Neural cell (in vitro differentiated cells): ENCODE results near the gene APRT. TPM values are rescaled to one million over a fixed set of nuclear protein-coding genes. Genes with fewer than 3 reads are reported as not detected.

ENCODE experiments used
- H2AFZ ChIP-seq: fragments of 200-600, 300-800 bp; sonication (generic), shearing (Covaris generic); 2 replicates; pipeline ENCODE4 v1.6.0; 2014; ENCODE audit warnings: low read depth, mild to moderate bottlenecking, antibody characterized with exemption, low read length, moderate library complexity
- H3F3A ChIP-seq: fragments of 200-600 bp; shearing (Covaris generic); 2 replicates; pipeline ENCODE4 v1.6.1; 2016; ENCODE audit warnings: mild to moderate bottlenecking, moderate library complexity, mixed read lengths, antibody characterized with exemption, low read length; ENCODE audit not compliant: insufficient read depth, poor library complexity, severe bottlenecking
- H3K27ac ChIP-seq: fragments of 200-600, 300-800 bp; sonication (generic), shearing (Covaris generic); 2 replicates; pipeline ENCODE4 v1.5.1; 2014; ENCODE audit warnings: mild to moderate bottlenecking, low read length, moderate library complexity
- H3K27me3 ChIP-seq: fragments of 300-800, 200-600 bp; sonication (generic), shearing (Covaris generic); 2 replicates; pipeline ENCODE4 v1.6.0; 2014; ENCODE audit warnings: mild to moderate bottlenecking, low read depth, low read length, moderate library complexity; ENCODE audit not compliant: insufficient read depth
- H3K36me3 ChIP-seq: fragments of 300-800, 200-600 bp; sonication (generic), shearing (Covaris generic); 2 replicates; pipeline ENCODE4 v1.5.1; 2014; ENCODE audit warnings: mild to moderate bottlenecking, antibody characterized with exemption, low read length, moderate library complexity; ENCODE audit not compliant: insufficient read depth
- H3K4me2 ChIP-seq: fragments of 300-800, 200-600 bp; sonication (generic), shearing (Covaris generic); 2 replicates; pipeline ENCODE4 v1.6.0; 2014; ENCODE audit warnings: mild to moderate bottlenecking, low read length
- H3K4me3 ChIP-seq: fragments of 300-800, 200-600 bp; sonication (generic), shearing (Covaris generic); 2 replicates; pipeline ENCODE4 v1.5.1; 2014; ENCODE audit warnings: mild to moderate bottlenecking, low read length, moderate library complexity
- H3K79me2 ChIP-seq: fragments of 200-600 bp; shearing (Covaris generic); replicated peaks from 2 replicates; pipeline ENCODE4 v1.6.0; 2014; ENCODE audit warnings: mild to moderate bottlenecking, low read length, moderate library complexity; ENCODE audit not compliant: insufficient read depth
- H3K9ac ChIP-seq: fragments of 300-800, 200-600 bp; sonication (generic), shearing (Covaris generic); 2 replicates; pipeline ENCODE4 v1.6.1; 2016; ENCODE audit warnings: mild to moderate bottlenecking, low read length, mixed read lengths
- H3K9me2 ChIP-seq: fragments of 200-600 bp; shearing (Covaris generic); 2 replicates; pipeline ENCODE4 v1.6.1; 2016; ENCODE audit warnings: mild to moderate bottlenecking, low read length, mixed read lengths; ENCODE audit not compliant: insufficient read depth
- H3K9me3 ChIP-seq: fragments of 200-600, 300-800 bp; sonication (generic), shearing (Covaris generic); 2 replicates; pipeline ENCODE4 v1.6.1; 2016; ENCODE audit warnings: mild to moderate bottlenecking, mixed run types, low read length, moderate library complexity, mixed read lengths
- H4K20me1 ChIP-seq: fragments of 200-600 bp; shearing (Covaris generic); 2 replicates; pipeline ENCODE4 v1.6.1; 2016; ENCODE audit warnings: mild to moderate bottlenecking, mixed run types; ENCODE audit not compliant: insufficient read depth
- EP300 ChIP-seq: fragments of 450-650 bp; conservative IDR thresholded peaks from 2 replicates; pipeline ENCODE4 v1.6.1; 2014; ENCODE audit warnings: antibody characterized with exemption, mild to moderate bottlenecking, moderate library complexity; ENCODE audit not compliant: poor library complexity, severe bottlenecking
- EZH2 ChIP-seq: fragments of 200-600, 300-800 bp; shearing (Covaris generic), sonication (generic); IDR thresholded peaks from 2 replicates; pipeline ENCODE4 v1.6.1; 2014; ENCODE audit warnings: antibody characterized with exemption, low read length, borderline replicate concordance, mild to moderate bottlenecking; ENCODE audit not compliant: insufficient read depth, poor library complexity, severe bottlenecking
- MXI1 ChIP-seq: fragments of 450-650 bp; conservative IDR thresholded peaks from 2 replicates; pipeline ENCODE4 v1.6.1; 2014; ENCODE audit warnings: antibody characterized with exemption, mild to moderate bottlenecking; ENCODE audit not compliant: poor library complexity, severe bottlenecking
- POLR2AphosphoS5 ChIP-seq: IDR thresholded peaks from 2 replicates; pipeline ENCODE4 v1.6.1; 2012
- RAD21 ChIP-seq: fragments of 450-650 bp; conservative IDR thresholded peaks from 2 replicates; pipeline ENCODE4 v1.6.1; 2014; ENCODE audit warnings: antibody characterized with exemption, mild to moderate bottlenecking, moderate library complexity
- SMC3 ChIP-seq: fragments of 450-650 bp; conservative IDR thresholded peaks from 2 replicates; pipeline ENCODE4 v1.6.1; 2014; ENCODE audit warnings: antibody characterized with exemption, mild to moderate bottlenecking, moderate library complexity; ENCODE audit not compliant: poor library complexity
- TAF1 ChIP-seq: IDR thresholded peaks from 2 replicates; pipeline ENCODE4 v1.6.1; 2012; ENCODE audit warnings: low read depth
- polyA plus RNA-seq: library from polyadenylated mRNA; depleted of rRNA; stranded (reverse); fragments of >200 nt; gene quantifications from 2 replicates; pipeline ENCODE4 v1.2.3, GENCODE V29; 2014
- TF ChIP-seq, protein P1 (sequence below): fragments of 450-650 bp; IDR thresholded peaks from 2 replicates; pipeline ENCODE4 v1.5.1; 2014; ENCODE audit warnings: antibody characterized with exemption, mild to moderate bottlenecking, moderate library complexity; ENCODE audit not compliant: poor library complexity, severe bottlenecking
- TF ChIP-seq, protein P2 (sequence below): IDR thresholded peaks from 2 replicates; pipeline ENCODE4 v1.6.1; 2012; ENCODE audit warnings: borderline replicate concordance

The APRT gene
- polyA plus RNA-seq, 1 donor from 2014 or later: 52.0 TPM

DNA sequence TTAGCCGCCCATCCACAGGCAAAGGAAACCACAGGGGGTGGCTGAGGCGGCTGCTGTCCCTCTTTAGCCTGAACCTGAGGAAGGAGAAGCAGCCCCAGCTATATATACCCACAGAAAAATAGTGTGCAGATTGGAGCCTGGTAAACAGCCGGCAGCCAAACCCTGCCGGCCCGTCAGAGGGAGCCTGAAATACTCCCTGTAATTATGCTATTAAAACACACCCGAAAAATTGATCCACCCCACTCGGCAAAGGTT is 33.5 kb downstream of the APRT start:
- no peaks in the 10 kb centered on the region for H3K36me3 ChIP-seq
- no peak overlapping the region for H3K27ac ChIP-seq
- no peaks in the 10 kb centered on the region for H3K79me2 ChIP-seq
- peaks cover 10% of the 10 kb centered on the region for H3K27me3 ChIP-seq
- no peak for TF ChIP-seq SMC3
- TF ChIP-seq RAD21: no peak
- no peak for TF ChIP-seq EP300
- TF ChIP-seq, protein P1, sequence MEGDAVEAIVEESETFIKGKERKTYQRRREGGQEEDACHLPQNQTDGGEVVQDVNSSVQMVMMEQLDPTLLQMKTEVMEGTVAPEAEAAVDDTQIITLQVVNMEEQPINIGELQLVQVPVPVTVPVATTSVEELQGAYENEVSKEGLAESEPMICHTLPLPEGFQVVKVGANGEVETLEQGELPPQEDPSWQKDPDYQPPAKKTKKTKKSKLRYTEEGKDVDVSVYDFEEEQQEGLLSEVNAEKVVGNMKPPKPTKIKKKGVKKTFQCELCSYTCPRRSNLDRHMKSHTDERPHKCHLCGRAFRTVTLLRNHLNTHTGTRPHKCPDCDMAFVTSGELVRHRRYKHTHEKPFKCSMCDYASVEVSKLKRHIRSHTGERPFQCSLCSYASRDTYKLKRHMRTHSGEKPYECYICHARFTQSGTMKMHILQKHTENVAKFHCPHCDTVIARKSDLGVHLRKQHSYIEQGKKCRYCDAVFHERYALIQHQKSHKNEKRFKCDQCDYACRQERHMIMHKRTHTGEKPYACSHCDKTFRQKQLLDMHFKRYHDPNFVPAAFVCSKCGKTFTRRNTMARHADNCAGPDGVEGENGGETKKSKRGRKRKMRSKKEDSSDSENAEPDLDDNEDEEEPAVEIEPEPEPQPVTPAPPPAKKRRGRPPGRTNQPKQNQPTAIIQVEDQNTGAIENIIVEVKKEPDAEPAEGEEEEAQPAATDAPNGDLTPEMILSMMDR: no peak
- no peak for TF ChIP-seq MXI1
- TF ChIP-seq TAF1: no peak
- no peak for TF ChIP-seq POLR2AphosphoS5
- TF ChIP-seq EZH2: no peak
- TF ChIP-seq, protein P2, sequence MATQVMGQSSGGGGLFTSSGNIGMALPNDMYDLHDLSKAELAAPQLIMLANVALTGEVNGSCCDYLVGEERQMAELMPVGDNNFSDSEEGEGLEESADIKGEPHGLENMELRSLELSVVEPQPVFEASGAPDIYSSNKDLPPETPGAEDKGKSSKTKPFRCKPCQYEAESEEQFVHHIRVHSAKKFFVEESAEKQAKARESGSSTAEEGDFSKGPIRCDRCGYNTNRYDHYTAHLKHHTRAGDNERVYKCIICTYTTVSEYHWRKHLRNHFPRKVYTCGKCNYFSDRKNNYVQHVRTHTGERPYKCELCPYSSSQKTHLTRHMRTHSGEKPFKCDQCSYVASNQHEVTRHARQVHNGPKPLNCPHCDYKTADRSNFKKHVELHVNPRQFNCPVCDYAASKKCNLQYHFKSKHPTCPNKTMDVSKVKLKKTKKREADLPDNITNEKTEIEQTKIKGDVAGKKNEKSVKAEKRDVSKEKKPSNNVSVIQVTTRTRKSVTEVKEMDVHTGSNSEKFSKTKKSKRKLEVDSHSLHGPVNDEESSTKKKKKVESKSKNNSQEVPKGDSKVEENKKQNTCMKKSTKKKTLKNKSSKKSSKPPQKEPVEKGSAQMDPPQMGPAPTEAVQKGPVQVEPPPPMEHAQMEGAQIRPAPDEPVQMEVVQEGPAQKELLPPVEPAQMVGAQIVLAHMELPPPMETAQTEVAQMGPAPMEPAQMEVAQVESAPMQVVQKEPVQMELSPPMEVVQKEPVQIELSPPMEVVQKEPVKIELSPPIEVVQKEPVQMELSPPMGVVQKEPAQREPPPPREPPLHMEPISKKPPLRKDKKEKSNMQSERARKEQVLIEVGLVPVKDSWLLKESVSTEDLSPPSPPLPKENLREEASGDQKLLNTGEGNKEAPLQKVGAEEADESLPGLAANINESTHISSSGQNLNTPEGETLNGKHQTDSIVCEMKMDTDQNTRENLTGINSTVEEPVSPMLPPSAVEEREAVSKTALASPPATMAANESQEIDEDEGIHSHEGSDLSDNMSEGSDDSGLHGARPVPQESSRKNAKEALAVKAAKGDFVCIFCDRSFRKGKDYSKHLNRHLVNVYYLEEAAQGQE: no peak
- no peaks in the 10 kb centered on the region for H3K9me2 ChIP-seq
- H3K9me3 ChIP-seq: no peaks in the 10 kb centered on the region
- H3F3A ChIP-seq: no peaks in the 10 kb centered on the region
- H2AFZ ChIP-seq: no peak overlapping the region
- H4K20me1 ChIP-seq: no peaks in the 10 kb centered on the region
- no peak overlapping the region for H3K4me3 ChIP-seq
- no peak overlapping the region for H3K4me2 ChIP-seq
- no peak overlapping the region for H3K9ac ChIP-seq

DNA sequence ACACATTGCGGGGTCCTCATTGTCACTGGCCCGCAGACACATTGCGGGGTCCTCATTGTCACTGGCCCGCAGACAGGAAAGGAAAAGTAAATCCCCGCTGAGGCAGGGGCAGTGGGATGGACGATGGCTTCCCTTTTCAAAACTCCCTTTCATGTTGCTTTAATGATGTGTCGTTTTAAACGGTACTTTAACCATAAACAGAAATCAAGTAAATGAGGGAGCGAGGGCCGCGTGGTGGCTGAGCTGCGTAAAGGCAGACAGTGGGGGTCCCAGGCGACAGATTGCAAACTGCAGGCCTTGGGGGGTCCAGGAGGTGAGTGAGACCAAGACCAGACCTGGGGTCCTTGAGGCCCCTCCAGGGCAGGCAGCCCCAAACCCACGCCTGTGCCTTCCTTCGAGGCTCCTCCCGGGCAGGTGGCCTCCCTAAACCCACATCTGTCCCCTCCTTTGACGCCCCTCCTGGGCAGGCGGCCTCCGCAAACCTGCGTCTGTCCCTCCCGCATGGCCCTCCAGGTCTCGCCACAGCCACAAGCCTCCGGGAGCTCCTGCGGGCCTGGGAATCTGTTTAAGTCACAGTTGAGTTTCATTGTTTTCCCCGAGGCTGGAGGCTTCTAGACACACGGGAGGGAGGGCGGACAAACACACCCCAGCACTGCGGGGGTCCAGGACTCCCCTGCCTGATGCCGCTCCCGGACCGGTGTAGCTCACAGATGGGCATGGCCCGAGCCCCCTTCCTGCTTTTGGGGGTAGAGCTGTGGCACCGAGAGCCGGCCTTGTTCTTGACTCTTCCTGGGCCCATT is 34.1 kb downstream of the APRT start:
- Histone ChIP-seq H3K9me3 (no peaks in the 10 kb centered on the region), H3K27me3 (peaks cover 5% of the 10 kb centered on the region), H3K9ac (no peak overlapping the region), H4K20me1 (no peaks in the 10 kb centered on the region), H3K4me3 (no peak overlapping the region), H3F3A (no peaks in the 10 kb centered on the region), H3K36me3 (no peaks in the 10 kb centered on the region), H3K27ac (no peak overlapping the region), H2AFZ (no peak overlapping the region), H3K79me2 (no peaks in the 10 kb centered on the region), H3K4me2 (no peak overlapping the region), H3K9me2 (no peaks in the 10 kb centered on the region)
- TF ChIP-seq POLR2AphosphoS5: no peak
- TF ChIP-seq TAF1: no peak
- TF ChIP-seq EZH2: no peak
- TF ChIP-seq RAD21: no peak
- TF ChIP-seq EP300: no peak
- TF ChIP-seq MXI1: no peak
- TF ChIP-seq, protein P2: no peak
- TF ChIP-seq, protein P1: no peak
